ENCODE measurements around the gene CFDP1.

- TF ChIP-seq, protein P1, sequence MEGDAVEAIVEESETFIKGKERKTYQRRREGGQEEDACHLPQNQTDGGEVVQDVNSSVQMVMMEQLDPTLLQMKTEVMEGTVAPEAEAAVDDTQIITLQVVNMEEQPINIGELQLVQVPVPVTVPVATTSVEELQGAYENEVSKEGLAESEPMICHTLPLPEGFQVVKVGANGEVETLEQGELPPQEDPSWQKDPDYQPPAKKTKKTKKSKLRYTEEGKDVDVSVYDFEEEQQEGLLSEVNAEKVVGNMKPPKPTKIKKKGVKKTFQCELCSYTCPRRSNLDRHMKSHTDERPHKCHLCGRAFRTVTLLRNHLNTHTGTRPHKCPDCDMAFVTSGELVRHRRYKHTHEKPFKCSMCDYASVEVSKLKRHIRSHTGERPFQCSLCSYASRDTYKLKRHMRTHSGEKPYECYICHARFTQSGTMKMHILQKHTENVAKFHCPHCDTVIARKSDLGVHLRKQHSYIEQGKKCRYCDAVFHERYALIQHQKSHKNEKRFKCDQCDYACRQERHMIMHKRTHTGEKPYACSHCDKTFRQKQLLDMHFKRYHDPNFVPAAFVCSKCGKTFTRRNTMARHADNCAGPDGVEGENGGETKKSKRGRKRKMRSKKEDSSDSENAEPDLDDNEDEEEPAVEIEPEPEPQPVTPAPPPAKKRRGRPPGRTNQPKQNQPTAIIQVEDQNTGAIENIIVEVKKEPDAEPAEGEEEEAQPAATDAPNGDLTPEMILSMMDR (conservative IDR thresholded peaks at IDR 0.05; ENCODE audit: low read depth, low read length): no peak
- no peak for TF ChIP-seq EZH2 (IDR thresholded peaks at IDR 0.05; ENCODE audit: borderline replicate concordance, low read depth, low read length, poor library complexity, severe bottlenecking)
Measured at GRCh38 chr16:75252946-75253911, 180.1 kb downstream of the CFDP1 start.
